Measurements from ENCODE around the gene BLOC1S2.
"Not testable (repeated sequence)": the region's sequence is repeated elsewhere in the genome, so short reads cannot be mapped to it uniquely, and the experiment has no call there.

The BLOC1S2 gene

GRCh38 chr10:100289641-100290040 lies 3.2 kb upstream of the BLOC1S2 start:
- DNase-seq, result no peak

GRCh38 chr10:100288196-100288595 lies 1.7 kb upstream of the BLOC1S2 start:
- no peak for DNase-seq

GRCh38 chr10:100287756-100288155 lies 1.3 kb upstream of the BLOC1S2 start:
- DNase-seq, result no peak

- DNase-seq, result not testable (repeated sequence)
Measured at GRCh38 chr10:100285326-100285725, 1.2 kb downstream of the BLOC1S2 start.

- no peak for DNase-seq
Measured at GRCh38 chr10:100282907-100283306, 3.6 kb downstream of the BLOC1S2 start.

GRCh38 chr10:100276971-100277370 lies 9.5 kb downstream of the BLOC1S2 start:
- DNase-seq, result not testable (repeated sequence)

DNA sequence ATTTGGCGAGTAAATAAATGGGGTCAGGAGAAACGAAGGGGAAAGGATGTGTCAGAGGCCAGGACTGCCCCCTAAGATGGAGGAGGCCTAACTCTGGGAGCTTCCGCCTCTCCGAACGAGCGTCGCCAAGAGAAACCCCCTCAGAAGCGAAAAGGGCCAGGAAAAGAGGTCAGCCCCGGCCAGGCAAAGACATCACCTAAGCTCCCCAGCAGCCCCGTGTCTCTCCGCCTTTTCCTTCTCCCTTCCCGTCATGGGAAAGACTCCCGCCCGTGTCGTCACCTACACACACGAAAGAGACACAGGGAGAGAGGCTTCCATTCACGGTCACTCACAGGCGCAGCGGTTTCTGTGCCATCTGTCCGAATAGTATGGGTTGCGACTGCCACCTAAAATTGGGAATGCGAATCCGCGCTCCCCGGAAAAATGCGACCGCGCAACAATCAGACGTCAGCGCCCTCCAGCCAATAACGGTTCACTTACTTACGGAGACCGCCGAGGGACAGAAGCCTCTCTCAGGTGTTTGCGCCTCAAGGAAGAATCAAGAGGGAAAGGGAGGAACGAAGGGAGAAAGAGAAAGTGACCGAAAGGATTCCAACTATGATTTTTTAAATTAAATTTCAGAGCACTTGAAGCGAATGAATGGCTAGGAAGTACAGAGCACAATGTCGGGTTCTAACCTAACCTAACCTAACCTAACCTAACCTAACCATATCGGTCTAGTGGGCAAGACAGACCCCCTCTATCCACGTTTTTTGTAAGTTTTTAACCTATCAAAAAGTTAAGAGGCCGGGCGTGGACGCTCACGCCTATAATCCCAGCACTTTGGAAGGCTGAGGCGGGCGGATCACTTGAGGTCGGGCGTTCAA lies 19.0 kb downstream of the BLOC1S2 start, which contains the start of gene CWF19L1:
Gene CWF19L1, minus strand, starts transcription at position 400 of the 866 bp plus-strand sequence. Its CDS starts 45 bp downstream, at position 355.
- DNase-seq, result peak; percentile 61

GRCh38 chr10:100265821-100266485 lies 20.5 kb downstream of the BLOC1S2 start:
- DNase-seq, result no peak

GRCh38 chr10:100254191-100254590 lies 32.3 kb downstream of the BLOC1S2 start:
- DNase-seq, result no peak

- no peak for DNase-seq
Measured at GRCh38 chr10:100253041-100253440, 33.4 kb downstream of the BLOC1S2 start.

DNA sequence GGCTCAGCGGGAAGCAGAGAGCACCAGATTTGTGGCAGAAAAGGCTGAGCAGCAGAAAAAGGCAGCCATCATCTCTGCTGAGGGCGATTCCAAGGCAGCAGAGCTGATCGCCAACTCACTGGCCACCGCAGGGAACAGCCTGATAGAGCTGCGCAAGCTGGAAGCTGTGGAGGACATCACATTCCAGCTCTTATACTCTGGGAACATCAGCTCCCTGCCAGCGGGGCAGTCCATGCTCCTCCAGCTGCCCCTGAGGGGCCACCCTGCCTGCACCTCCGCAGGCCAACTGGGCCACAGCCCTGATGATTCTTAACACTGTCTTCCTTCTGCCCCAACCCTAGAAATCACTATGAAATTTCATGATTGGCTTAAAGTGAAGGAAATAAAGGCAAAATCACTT lies 37.7 kb downstream of the BLOC1S2 start:
- no peak for DNase-seq

- no peak for DNase-seq
Measured at GRCh38 chr10:100245484-100246220, 40.8 kb downstream of the BLOC1S2 start.

- DNase-seq, result no peak
Measured at GRCh38 chr10:100239851-100240250, 46.6 kb downstream of the BLOC1S2 start.

DNA sequence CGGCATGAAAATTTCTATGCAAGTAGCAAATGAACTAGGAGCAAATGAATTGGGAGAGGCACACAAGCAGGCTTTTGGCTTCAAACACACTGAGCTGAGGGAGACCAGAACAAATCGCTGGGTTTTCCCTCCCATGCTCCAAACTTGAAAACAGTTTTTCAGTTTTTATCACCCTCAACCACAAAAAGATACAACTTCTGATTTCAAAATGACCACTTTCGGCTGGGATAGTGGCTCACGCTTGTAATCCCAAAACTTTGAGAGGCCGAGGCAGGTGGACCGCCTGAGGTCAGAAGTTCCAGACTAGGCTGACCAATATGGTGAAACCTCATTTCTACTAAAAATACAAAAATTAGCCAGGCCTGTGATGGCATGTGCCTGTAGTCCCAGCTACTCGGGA lies 48.1 kb downstream of the BLOC1S2 start:
- DNase-seq, result no peak

- no peak for DNase-seq
Measured at GRCh38 chr10:100232101-100232500, 54.4 kb downstream of the BLOC1S2 start.

- no peak for DNase-seq
Measured at GRCh38 chr10:100229819-100230422, 56.6 kb downstream of the BLOC1S2 start.

DNA sequence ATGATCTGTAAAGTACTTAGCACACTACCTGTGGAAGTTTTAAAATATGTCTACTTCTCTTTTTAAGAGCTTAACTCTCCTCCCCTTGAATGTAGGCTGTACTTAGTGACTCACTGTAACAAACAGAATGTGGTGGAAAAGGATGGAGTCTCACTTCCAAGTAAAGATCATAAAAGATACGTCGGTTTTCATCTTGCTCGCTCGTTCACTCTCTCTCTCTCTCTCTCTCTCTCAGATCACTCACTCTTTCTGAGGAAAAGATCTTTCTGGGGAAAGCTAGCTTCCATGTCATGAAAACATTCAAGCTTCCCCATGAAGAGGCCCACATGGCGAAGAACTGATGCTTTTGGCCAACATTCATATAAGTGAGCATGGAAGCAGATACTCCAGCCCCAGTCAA lies 62.6 kb downstream of the BLOC1S2 start:
- no peak for DNase-seq
